Measurements from ENCODE around the gene CISH. TPM values are rescaled to one million over a fixed set of nuclear protein-coding genes. Genes with fewer than 3 reads are reported as not detected.

CISH gene
- total and polyA plus RNA-seq, 10 of the 15 experiments (the other 5 are each of a cell fraction or from before 2014, with no cell fraction given), result 0.21 to 4.4 (median 1.8) TPM

DNA sequence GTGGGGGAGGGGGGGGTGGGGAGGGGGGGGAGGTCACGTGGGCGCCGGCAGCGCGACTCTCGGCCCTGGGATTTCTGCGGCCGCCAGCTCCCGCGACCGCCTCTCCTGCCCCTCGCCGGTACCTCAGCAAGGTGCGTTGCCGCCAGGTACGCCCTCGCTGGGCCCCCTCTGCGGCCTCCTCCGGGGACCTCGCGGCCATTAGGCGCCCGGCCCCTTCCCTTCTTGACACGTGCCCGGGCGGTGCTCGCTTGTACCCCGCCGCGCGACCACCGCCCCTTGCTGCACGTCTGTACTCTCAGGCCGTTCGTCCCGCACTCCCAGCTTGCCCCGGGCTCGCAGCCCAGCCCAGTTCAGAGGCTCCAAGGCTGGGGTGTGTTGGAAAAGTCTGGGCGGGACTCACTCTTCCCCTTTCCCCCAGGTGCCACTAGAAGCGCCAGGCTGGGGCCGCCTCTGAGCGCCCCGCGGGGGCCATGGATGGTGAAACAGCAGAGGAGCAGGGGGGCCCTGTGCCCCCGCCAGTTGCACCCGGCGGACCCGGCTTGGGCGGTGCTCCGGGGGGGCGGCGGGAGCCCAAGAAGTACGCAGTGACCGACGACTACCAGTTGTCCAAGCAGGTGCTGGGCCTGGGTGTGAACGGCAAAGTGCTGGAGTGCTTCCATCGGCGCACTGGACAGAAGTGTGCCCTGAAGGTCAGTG, 5.7 kb upstream of the CISH start, which contains the start of gene MAPKAPK3:
Gene MAPKAPK3 (plus strand): TSS at position 56 of the 696 bp plus-strand sequence. CDS start 415 bp downstream, at position 471.
- Histone ChIP-seq H3K9me3 (replicated peaks; ENCODE audit: control insufficient read depth, insufficient read depth, low read length) (no peaks in the 10 kb centered on the region), H3K27ac (ENCODE audit: control insufficient read depth, insufficient read depth) (peak within 1 kb of the TSS; percentile 57), H2AFZ (ENCODE audit: control insufficient read depth, low read depth, low read length) (peak within 1 kb of the TSS; percentile 89), H3K4me1 (ENCODE audit: control insufficient read depth, insufficient read depth, low read length) (peaks cover 23% of the 10 kb centered on the region), H3K36me3 (ENCODE audit: control insufficient read depth in 2 of 2, insufficient read depth in 2 of 2, low read length in 1 of 2) (no peaks in the 10 kb centered on the region), H4K20me1 (ENCODE audit: control insufficient read depth, insufficient read depth) (no peaks in the 10 kb centered on the region), H3K27me3 (replicated peaks in 1 of 2; ENCODE audit: control insufficient read depth in 2 of 2, insufficient read depth in 2 of 2, low read length in 1 of 2) (no peaks in the 10 kb centered on the region), H3K79me2 (ENCODE audit: control insufficient read depth, insufficient read depth, low read length) (peaks cover 4% of the 10 kb centered on the region), H3K4me3 (peak within 1 kb of the TSS; percentile 87), H3K4me2 (ENCODE audit: control insufficient read depth, insufficient read depth) (peak within 1 kb of the TSS; percentile 99), H3K9ac (ENCODE audit: control insufficient read depth, insufficient read depth, low read length) (peak within 1 kb of the TSS; percentile 70)
- ChIA-PET RAD21 (ENCODE audit: unreplicated experiment) (interaction anchor here (1.0 to 12.9 kb wide), 9 partner anchors 10 to 768 kb away, joined by 3 to 244 read pairs (median 14); partner anchors contain the start of genes CYB561D2, HEMK1, MANF and NPRL2), SMC1A (ENCODE audit: uncharacterized antibody, unreplicated experiment) (interaction anchor here (1.0 to 11.4 kb wide), 13 partner anchors 9 to 817 kb away, joined by 3 to 186 read pairs (median 7); partner anchors contain the start of gene HEMK1), POLR2A (interaction anchor here (0.5 to 3.6 kb wide), 4 partner anchors 37 to 99 kb away, joined by 3 to 16 read pairs (median 8); partner anchors contain the start of genes C3orf18 and HEMK1), CTCF (interaction anchor here (0.6 to 13.9 kb wide), 25 partner anchors 7 to 1500 kb away, joined by 3 to 410 read pairs (median 6); partner anchors contain the start of genes C3orf18, HEMK1 and MANF)
- intact Hi-C loops (cut with micrococcal nuclease; ENCODE audit: unreplicated experiment), result loop anchor here (2.0 to 5.0 kb wide), 5 partner anchors 354 to 1065 kb away; partner anchors contain the start of gene MANF
- in situ Hi-C loops (cut with MboI), result loop anchor here (5.0 to 25.0 kb wide), 2 partner anchors 760 to 1070 kb away; no protein-coding TSS in a partner anchor
- BruUV-seq (replicated peaks), result no TSS peak
- ATAC-seq (peak; percentile 30), DNase-seq (ENCODE audit: low read depth, low spot score) (no peak), FAIRE-seq (no peak)
- WGBS (ENCODE audit: insufficient coverage, insufficient replicate concordance, low lambda C conversion rate, missing lambda C conversion rate), result 9% methylated on average over 31 of the region's 58 CpGs
- TF ChIP-seq IKZF1 (conservative IDR thresholded peaks at IDR 0.05), result peak; percentile 23; the same call in 1 of the 2 replicates
- TF ChIP-seq, protein P1, sequence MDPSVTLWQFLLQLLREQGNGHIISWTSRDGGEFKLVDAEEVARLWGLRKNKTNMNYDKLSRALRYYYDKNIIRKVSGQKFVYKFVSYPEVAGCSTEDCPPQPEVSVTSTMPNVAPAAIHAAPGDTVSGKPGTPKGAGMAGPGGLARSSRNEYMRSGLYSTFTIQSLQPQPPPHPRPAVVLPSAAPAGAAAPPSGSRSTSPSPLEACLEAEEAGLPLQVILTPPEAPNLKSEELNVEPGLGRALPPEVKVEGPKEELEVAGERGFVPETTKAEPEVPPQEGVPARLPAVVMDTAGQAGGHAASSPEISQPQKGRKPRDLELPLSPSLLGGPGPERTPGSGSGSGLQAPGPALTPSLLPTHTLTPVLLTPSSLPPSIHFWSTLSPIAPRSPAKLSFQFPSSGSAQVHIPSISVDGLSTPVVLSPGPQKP (IDR thresholded peaks at IDR 0.05; ENCODE audit: low read depth, low read length), result no peak
- TF ChIP-seq BHLHE40 (IDR thresholded peaks at IDR 0.05; ENCODE audit: borderline replicate concordance in 1 of 2, low read depth in 2 of 2, low read length in 1 of 2), result peak; percentile 39 to 89; a peak in 3 of 4 replicates
- TF ChIP-seq, protein P2, sequence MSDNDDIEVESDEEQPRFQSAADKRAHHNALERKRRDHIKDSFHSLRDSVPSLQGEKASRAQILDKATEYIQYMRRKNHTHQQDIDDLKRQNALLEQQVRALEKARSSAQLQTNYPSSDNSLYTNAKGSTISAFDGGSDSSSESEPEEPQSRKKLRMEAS (IDR thresholded peaks at IDR 0.05; ENCODE audit: low read depth, low read length), result peak; percentile 11; the same call in 1 of the 2 replicates
- TF ChIP-seq, protein P3, sequence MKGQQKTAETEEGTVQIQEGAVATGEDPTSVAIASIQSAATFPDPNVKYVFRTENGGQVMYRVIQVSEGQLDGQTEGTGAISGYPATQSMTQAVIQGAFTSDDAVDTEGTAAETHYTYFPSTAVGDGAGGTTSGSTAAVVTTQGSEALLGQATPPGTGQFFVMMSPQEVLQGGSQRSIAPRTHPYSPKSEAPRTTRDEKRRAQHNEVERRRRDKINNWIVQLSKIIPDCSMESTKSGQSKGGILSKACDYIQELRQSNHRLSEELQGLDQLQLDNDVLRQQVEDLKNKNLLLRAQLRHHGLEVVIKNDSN (IDR thresholded peaks at IDR 0.05; ENCODE audit: borderline replicate concordance, extremely low read length, insufficient read depth, low read depth, low read length), result peak; percentile 73
- TF ChIP-seq CHD4 (IDR thresholded peaks at IDR 0.05), result no peak
- peak; percentile 14 for TF ChIP-seq MEF2B (IDR thresholded peaks at IDR 0.05; ENCODE audit: partially characterized antibody, poor library complexity, severe bottlenecking)
- TF ChIP-seq GATAD2B (conservative IDR thresholded peaks at IDR 0.05; ENCODE audit: low read depth), result peak; percentile 50; the same call in 1 of the 2 replicates
- TF ChIP-seq, protein P4, sequence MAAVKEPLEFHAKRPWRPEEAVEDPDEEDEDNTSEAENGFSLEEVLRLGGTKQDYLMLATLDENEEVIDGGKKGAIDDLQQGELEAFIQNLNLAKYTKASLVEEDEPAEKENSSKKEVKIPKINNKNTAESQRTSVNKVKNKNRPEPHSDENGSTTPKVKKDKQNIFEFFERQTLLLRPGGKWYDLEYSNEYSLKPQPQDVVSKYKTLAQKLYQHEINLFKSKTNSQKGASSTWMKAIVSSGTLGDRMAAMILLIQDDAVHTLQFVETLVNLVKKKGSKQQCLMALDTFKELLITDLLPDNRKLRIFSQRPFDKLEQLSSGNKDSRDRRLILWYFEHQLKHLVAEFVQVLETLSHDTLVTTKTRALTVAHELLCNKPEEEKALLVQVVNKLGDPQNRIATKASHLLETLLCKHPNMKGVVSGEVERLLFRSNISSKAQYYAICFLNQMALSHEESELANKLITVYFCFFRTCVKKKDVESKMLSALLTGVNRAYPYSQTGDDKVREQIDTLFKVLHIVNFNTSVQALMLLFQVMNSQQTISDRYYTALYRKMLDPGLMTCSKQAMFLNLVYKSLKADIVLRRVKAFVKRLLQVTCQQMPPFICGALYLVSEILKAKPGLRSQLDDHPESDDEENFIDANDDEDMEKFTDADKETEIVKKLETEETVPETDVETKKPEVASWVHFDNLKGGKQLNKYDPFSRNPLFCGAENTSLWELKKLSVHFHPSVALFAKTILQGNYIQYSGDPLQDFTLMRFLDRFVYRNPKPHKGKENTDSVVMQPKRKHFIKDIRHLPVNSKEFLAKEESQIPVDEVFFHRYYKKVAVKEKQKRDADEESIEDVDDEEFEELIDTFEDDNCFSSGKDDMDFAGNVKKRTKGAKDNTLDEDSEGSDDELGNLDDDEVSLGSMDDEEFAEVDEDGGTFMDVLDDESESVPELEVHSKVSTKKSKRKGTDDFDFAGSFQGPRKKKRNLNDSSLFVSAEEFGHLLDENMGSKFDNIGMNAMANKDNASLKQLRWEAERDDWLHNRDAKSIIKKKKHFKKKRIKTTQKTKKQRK (IDR thresholded peaks at IDR 0.05; ENCODE audit: low read depth, low read length), result no peak
- TF ChIP-seq POLR2A (IDR thresholded peaks at IDR 0.05; ENCODE audit: low read depth, low read length), result peak; percentile 71
- TF ChIP-seq ZNF24 (IDR thresholded peaks at IDR 0.05), result no peak
- TF ChIP-seq DPF2 (IDR thresholded peaks at IDR 0.05), result peak; percentile 75
- TF ChIP-seq IKZF2 (IDR thresholded peaks at IDR 0.05), result 0 out of 4 replicates have a peak, but pooled peaks have one; percentile 16
- no peak for TF ChIP-seq PML (IDR thresholded peaks at IDR 0.05; ENCODE audit: low read length)

Data from GM12878 (cell line).